Muscle of leg (tissue), 11 donors: ENCODE results near the gene NHP2. TPM values are rescaled to one million over a fixed set of nuclear protein-coding genes. Genes with fewer than 3 reads are reported as not detected.
A peak's percentile ranks its signal among the peaks of the same experiment; 100 is the strongest.

ENCODE experiments used
- DNase-seq: peaks from one replicate; pipeline ENCODE4 v3.0.0; 2013
- H3K27ac ChIP-seq: one replicate; pipeline ENCODE4 v1.5.1; 2013; ENCODE audit warnings: mild to moderate bottlenecking, low read length, control low read depth
- H3K27me3 ChIP-seq: one replicate; pipeline ENCODE4 v1.6.1; 2013; ENCODE audit warnings: low read length; ENCODE audit not compliant: control insufficient read depth, insufficient read depth
- H3K36me3 ChIP-seq: one replicate; pipeline ENCODE4 v1.6.1; 2013; ENCODE audit warnings: low read length; ENCODE audit not compliant: control insufficient read depth, insufficient read depth
- H3K4me1 ChIP-seq: one replicate; pipeline ENCODE4 v1.6.1; 2013; ENCODE audit warnings: low read length; ENCODE audit not compliant: control insufficient read depth, insufficient read depth
- H3K4me3 ChIP-seq: one replicate; pipeline ENCODE4 v1.5.1; 2013; ENCODE audit warnings: low read length, control low read depth
- H3K9me3 ChIP-seq: replicated peaks from 2 replicates; pipeline ENCODE4 v1.6.1; 2013; ENCODE audit warnings: low read depth, low read length; ENCODE audit not compliant: control insufficient read depth
- WGBS: methylation state at CpG from one replicate; pipeline ENCODE4 v1.1.5; 2013; ENCODE audit warnings: missing lambda C conversion rate; ENCODE audit not compliant: insufficient coverage; 5-methylcytosine and 5-hydroxymethylcytosine counted together
- polyA plus RNA-seq, 8 donors: library from polyadenylated mRNA; unstranded; fragments of 120-200 nt; gene quantifications; one replicate each; pipeline versions ENCODE4 v1.2.1 to v1.2.3, GENCODE V29; 2013; ENCODE audit warnings: inconsistent platforms in 1 of 8, low replicate concordance in 1 of 8; ENCODE audit not compliant: insufficient read length in 8 of 8, insufficient read depth in 1 of 8
- total RNA-seq: library from RNA; stranded (reverse); fragments of 120-200 nt; gene quantifications from one replicate; pipeline ENCODE4 v1.2.4, GENCODE V29; 2013

Gene NHP2
- total and polyA plus RNA-seq, 9 donors = 103 to 129 (median 115) TPM

GRCh38 chr5:178123966-178124925 lies 29.4 kb downstream of the NHP2 start:
- Histone ChIP-seq H3K27ac (no peak overlapping the region), H3K36me3 (peaks cover 30% of the 10 kb centered on the region), H3K4me1 (peaks cover 63% of the 10 kb centered on the region), H3K4me3 (no peak overlapping the region), H3K9me3 (no peaks in the 10 kb centered on the region), H3K27me3 (no peaks in the 10 kb centered on the region)
- DNase-seq = no peak
- 56% methylated on average over 14 of the region's 18 CpGs for WGBS

GRCh38 chr5:178123094-178123965 lies 30.4 kb downstream of the NHP2 start:
- peaks cover 32% of the 10 kb centered on the region for H3K36me3 ChIP-seq
- WGBS = 98% methylated on average over 4 of the region's 13 CpGs
- DNase-seq = no peak
- H3K4me3 ChIP-seq = no peak overlapping the region
- H3K27ac ChIP-seq = no peak overlapping the region
- peaks cover 71% of the 10 kb centered on the region for H3K4me1 ChIP-seq
- H3K27me3 ChIP-seq = no peaks in the 10 kb centered on the region
- H3K9me3 ChIP-seq = no peaks in the 10 kb centered on the region

GRCh38 chr5:178122346-178122745 lies 31.3 kb downstream of the NHP2 start:
- H3K36me3 ChIP-seq = peaks cover 30% of the 10 kb centered on the region
- no peak for DNase-seq
- peak overlapping the region; percentile 94 for H3K27ac ChIP-seq
- 56% methylated on average over 5 of the region's 5 CpGs for WGBS
- H3K4me3 ChIP-seq = no peak overlapping the region
- peaks cover 81% of the 10 kb centered on the region for H3K4me1 ChIP-seq
- no peaks in the 10 kb centered on the region for H3K9me3 ChIP-seq
- no peaks in the 10 kb centered on the region for H3K27me3 ChIP-seq

GRCh38 chr5:178121391-178122276 lies 32.1 kb downstream of the NHP2 start:
- Histone ChIP-seq H3K27me3 (peaks cover 4% of the 10 kb centered on the region), H3K9me3 (no peaks in the 10 kb centered on the region), H3K4me1 (peaks cover 88% of the 10 kb centered on the region), H3K4me3 (peak overlapping the region; percentile 28), H3K36me3 (peaks cover 27% of the 10 kb centered on the region), H3K27ac (peak overlapping the region; percentile 94)
- DNase-seq = peak; percentile 97
- 25% methylated on average over 38 of the region's 38 CpGs for WGBS

- Histone ChIP-seq H3K36me3 (peaks cover 27% of the 10 kb centered on the region), H3K4me3 (peak overlapping the region; percentile 28), H3K27ac (peak overlapping the region; percentile 94), H3K4me1 (peaks cover 96% of the 10 kb centered on the region), H3K9me3 (no peaks in the 10 kb centered on the region), H3K27me3 (peaks cover 9% of the 10 kb centered on the region)
- peak; percentile 95 for DNase-seq
- WGBS = 27% methylated on average over 27 of the region's 29 CpGs
These were observed 32.9 kb downstream of the NHP2 start for GRCh38 chr5:178120607-178121357.

- 74% methylated on average over 14 of the region's 27 CpGs for WGBS
- no peak overlapping the region for H3K4me3 ChIP-seq
- peak; percentile 73 for DNase-seq
- H3K9me3 ChIP-seq = no peaks in the 10 kb centered on the region
- peaks cover 99% of the 10 kb centered on the region for H3K4me1 ChIP-seq
- H3K27ac ChIP-seq = peak overlapping the region; percentile 94
- peaks cover 16% of the 10 kb centered on the region for H3K27me3 ChIP-seq
- H3K36me3 ChIP-seq = peaks cover 25% of the 10 kb centered on the region
These were observed 33.6 kb downstream of the NHP2 start for GRCh38 chr5:178119915-178120606.

GRCh38 chr5:178117923-178118701 lies 35.6 kb downstream of the NHP2 start:
- H3K27me3 ChIP-seq = peaks cover 28% of the 10 kb centered on the region
- peaks cover 22% of the 10 kb centered on the region for H3K36me3 ChIP-seq
- DNase-seq = no peak
- peak overlapping the region; percentile 77 for H3K27ac ChIP-seq
- H3K9me3 ChIP-seq = no peaks in the 10 kb centered on the region
- 76% methylated on average over 8 of the region's 18 CpGs for WGBS
- peaks cover 93% of the 10 kb centered on the region for H3K4me1 ChIP-seq
- H3K4me3 ChIP-seq = no peak overlapping the region

- Histone ChIP-seq H3K36me3 (peaks cover 8% of the 10 kb centered on the region), H3K27me3 (peaks cover 35% of the 10 kb centered on the region), H3K9me3 (peaks cover 3% of the 10 kb centered on the region), H3K27ac (peak overlapping the region; percentile 93), H3K4me3 (peak overlapping the region; percentile 63), H3K4me1 (peaks cover 77% of the 10 kb centered on the region)
- DNase-seq = peak; percentile 71
- WGBS = 22% methylated on average over 13 of the region's 22 CpGs
These were observed 37.4 kb downstream of the NHP2 start for GRCh38 chr5:178116143-178116885.
